ENCODE measurements around the gene WWC2.

- TF ChIP-seq POLR2AphosphoS5 (IDR thresholded peaks at IDR 0.05; ENCODE audit: insufficient read depth, low read depth, low read length), result no peak
- TF ChIP-seq CTCF (IDR thresholded peaks at IDR 0.05; ENCODE audit: extremely low read depth in 1 of 2, insufficient read depth in 1 of 2, low read depth in 1 of 2, low read length in 2 of 2), result no peak
- TF ChIP-seq EZH2 (IDR thresholded peaks at IDR 0.05; ENCODE audit: borderline replicate concordance, low read depth, low read length, severe bottlenecking), result no peak
- no peak for TF ChIP-seq POLR2A (IDR thresholded peaks at IDR 0.05; ENCODE audit: low read depth, low read length)
- no peak for TF ChIP-seq MAX (IDR thresholded peaks at IDR 0.05; ENCODE audit: insufficient read depth, insufficient read length)
- no peak for TF ChIP-seq FOS (IDR thresholded peaks at IDR 0.05; ENCODE audit: borderline replicate concordance, insufficient read depth, low read length)
These were observed 20.4 kb upstream of the WWC2 start for GRCh38 chr4:183078634-183079033.

All from endothelial cell of umbilical vein (primary cell).